OCI-LY1 (cell line): Measurements from ENCODE around the gene TYR.
"Not testable (repeated sequence)": the region's sequence is repeated elsewhere in the genome, so short reads cannot be mapped to it uniquely, and the experiment has no call there.

Experiments
- H2AFZ ChIP-seq: fragments of 200-600 bp; sonication (generic), shearing (Covaris generic); 2 replicates; pipeline ENCODE4 v1.6.0; 2014; ENCODE audit warnings: antibody characterized with exemption, mild to moderate bottlenecking, low read length
- H3F3A ChIP-seq: fragments of 200-600 bp; sonication (generic), shearing (Covaris generic); 2 replicates; pipeline ENCODE4 v1.6.0; 2014; ENCODE audit warnings: mild to moderate bottlenecking, antibody characterized with exemption, low read length, moderate library complexity; ENCODE audit not compliant: insufficient read depth
- H3K27ac ChIP-seq: fragments of 200-600 bp; sonication (generic); 2 replicates; pipeline ENCODE4 v1.5.1; 2014; ENCODE audit warnings: low read length, mixed run types, mild to moderate bottlenecking, low read depth; ENCODE audit not compliant: poor library complexity, severe bottlenecking
- H3K27me3 ChIP-seq: fragments of 200-600 bp; sonication (generic); 2 replicates; pipeline ENCODE4 v1.6.0; 2014; ENCODE audit warnings: antibody characterized with exemption, mild to moderate bottlenecking, low read length, moderate library complexity; ENCODE audit not compliant: insufficient read depth
- H3K36me3 ChIP-seq: fragments of 200-600 bp; sonication (generic); 2 replicates; pipeline ENCODE4 v1.6.1; 2014; ENCODE audit warnings: mild to moderate bottlenecking, antibody characterized with exemption, low read length, moderate library complexity, mixed read lengths; ENCODE audit not compliant: insufficient read depth
- H3K4me1 ChIP-seq: fragments of 200-600 bp; sonication (generic); 2 replicates; pipeline ENCODE4 v1.5.1; 2014; ENCODE audit warnings: mild to moderate bottlenecking, low read length, moderate library complexity; ENCODE audit not compliant: insufficient read depth, severe bottlenecking
- H3K4me2 ChIP-seq: fragments of 200-600 bp; sonication (generic), shearing (Covaris generic); 2 replicates; pipeline ENCODE4 v1.6.1; 2014; ENCODE audit warnings: low read length
- H3K4me3 ChIP-seq: fragments of 200-600 bp; sonication (generic); 2 replicates; pipeline ENCODE4 v1.5.1; 2014; ENCODE audit warnings: low read length, low read depth, mild to moderate bottlenecking, mixed read lengths; ENCODE audit not compliant: poor library complexity, severe bottlenecking
- H3K79me2 ChIP-seq: fragments of 200-600 bp; shearing (Covaris generic); 2 replicates; pipeline ENCODE4 v1.6.1; 2016; ENCODE audit warnings: mixed run types, low read length, mixed read lengths; ENCODE audit not compliant: insufficient read depth
- H3K9ac ChIP-seq: fragments of 200-600 bp; sonication (generic), shearing (Covaris generic); 2 replicates; pipeline ENCODE4 v1.6.1; 2014; ENCODE audit warnings: mild to moderate bottlenecking, low read length, mixed read lengths
- H3K9me2 ChIP-seq: fragments of 200-600 bp; sonication (generic), shearing (Covaris generic); 2 replicates; pipeline ENCODE4 v1.6.1; 2014; ENCODE audit warnings: low read depth, mild to moderate bottlenecking, low read length, mixed read lengths
- H3K9me3 ChIP-seq: fragments of 200-600 bp; shearing (Covaris generic); 2 replicates; pipeline ENCODE4 v1.6.1; 2014; ENCODE audit warnings: low read length, mixed read lengths
- H4K20me1 ChIP-seq: fragments of 200-600 bp; sonication (generic), shearing (Covaris generic); 2 replicates; pipeline ENCODE4 v1.6.0; 2016; ENCODE audit warnings: mild to moderate bottlenecking, low read length; ENCODE audit not compliant: insufficient read depth

The TYR gene

DNA sequence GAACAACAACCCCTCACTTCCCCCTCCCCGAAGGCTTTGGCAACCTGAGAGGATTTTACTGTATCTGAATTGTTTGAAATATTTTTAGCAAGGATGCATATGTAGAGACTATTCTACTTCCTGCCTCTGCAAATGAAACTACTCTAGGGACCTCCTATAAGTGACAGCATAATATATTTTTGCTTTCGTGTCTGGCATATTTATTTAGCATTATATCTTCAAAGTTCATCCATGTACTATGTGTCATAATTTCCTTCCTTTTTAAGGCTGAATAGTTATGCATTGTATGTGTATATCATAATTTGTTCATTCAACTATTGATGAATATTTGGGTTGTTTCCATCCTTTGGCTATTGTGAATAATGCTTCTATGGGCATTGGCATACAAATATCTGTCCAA is 160.4 kb downstream of the TYR start:
- not testable (repeated sequence) for H3K4me3 ChIP-seq, H3K36me3 ChIP-seq, H3K79me2 ChIP-seq, H4K20me1 ChIP-seq, H3K9me3 ChIP-seq, H3F3A ChIP-seq, H3K9ac ChIP-seq, H2AFZ ChIP-seq, H3K27ac ChIP-seq, H3K9me2 ChIP-seq, H3K4me2 ChIP-seq, H3K4me1 ChIP-seq, H3K27me3 ChIP-seq

DNA sequence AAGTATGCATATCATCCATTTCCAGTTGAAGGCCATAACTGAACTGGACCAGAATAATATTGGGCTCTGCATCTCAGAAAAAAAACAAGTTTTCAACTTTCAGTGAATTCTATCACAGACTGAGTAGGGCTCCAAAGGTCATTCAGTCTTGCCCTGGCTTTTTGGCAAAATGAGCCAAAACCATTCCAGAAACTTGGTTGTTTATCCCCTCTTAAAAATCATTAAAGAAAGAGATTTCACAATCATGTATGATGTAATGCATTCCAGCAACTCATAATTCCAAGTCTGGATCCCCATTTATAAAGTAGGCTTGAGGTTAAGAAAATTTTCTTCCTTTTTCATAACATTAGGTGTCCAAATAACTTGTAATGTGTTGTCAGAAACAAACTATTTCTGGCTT is 162.8 kb downstream of the TYR start:
- H3K4me1 ChIP-seq, H3F3A ChIP-seq, H3K36me3 ChIP-seq, H3K4me3 ChIP-seq, H3K9ac ChIP-seq, H2AFZ ChIP-seq, H3K79me2 ChIP-seq, H3K9me3 ChIP-seq, H3K4me2 ChIP-seq, H3K9me2 ChIP-seq, H3K27me3 ChIP-seq, H4K20me1 ChIP-seq, H3K27ac ChIP-seq: not testable (repeated sequence)

DNA sequence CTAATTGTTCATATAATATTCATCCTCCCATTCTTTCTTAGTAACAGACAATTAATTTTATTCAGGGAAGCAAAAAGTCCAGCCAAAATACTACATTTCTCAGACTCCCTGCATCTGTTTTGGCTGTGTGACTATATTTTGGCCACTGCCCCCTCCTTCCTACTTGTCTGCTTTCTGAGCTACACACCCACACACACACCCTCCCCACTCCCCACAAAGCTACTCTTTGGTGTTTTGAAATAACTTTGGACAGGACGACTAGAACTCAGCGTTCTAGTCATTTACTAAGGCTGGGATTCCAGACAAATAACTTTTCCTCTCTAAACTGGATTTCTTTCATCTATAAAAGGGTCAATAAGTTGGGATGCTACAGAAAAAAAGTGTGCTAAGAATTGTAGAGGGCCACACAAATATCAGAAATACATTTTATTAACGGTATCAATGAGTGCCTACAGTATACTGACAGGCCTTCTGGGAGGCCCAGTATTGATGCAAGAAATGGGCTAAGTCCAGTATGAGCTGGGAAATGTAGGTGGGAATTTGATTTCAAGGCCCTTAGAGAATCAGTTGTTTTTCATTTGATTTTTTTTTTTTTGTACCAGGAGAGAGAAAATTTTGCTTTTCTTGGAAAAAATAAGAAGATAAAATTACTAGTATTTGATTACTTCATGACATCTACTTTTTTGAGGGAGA is 165.4 kb downstream of the TYR start:
- not testable (repeated sequence) for H3K27ac ChIP-seq, H3K27me3 ChIP-seq, H3K4me3 ChIP-seq, H3K79me2 ChIP-seq, H3F3A ChIP-seq, H3K9me3 ChIP-seq, H3K9me2 ChIP-seq, H2AFZ ChIP-seq, H3K9ac ChIP-seq, H3K36me3 ChIP-seq, H3K4me1 ChIP-seq, H4K20me1 ChIP-seq, H3K4me2 ChIP-seq
